Measurements from ENCODE around the gene PTPRM.

PTPRM gene

GRCh38 chr18:7566567-7567473 is at the start of gene PTPRM:
Gene PTPRM (plus strand): TSS chr18:7567316. CDS start chr18:7567819, 503 bp downstream.
- DNase-seq, result peak; percentile 95 to 97
- peaks cover 0 to 31% (median 11%) of the 10 kb centered on the region in 4 donors for H3K4me1 ChIP-seq
- H3K36me3 ChIP-seq, result no peaks in the 10 kb centered on the region
- peak within 1 kb of the TSS; percentile 94 to 99 for H3K27ac ChIP-seq
- TF ChIP-seq CTCF (IDR thresholded peaks at IDR 0.05), result peak; percentile 5 to 90
- H3K4me3 ChIP-seq, result peak within 1 kb of the TSS; percentile 81 to 83
- H3K27me3 ChIP-seq, result no peaks in the 10 kb centered on the region
- H3K9me3 ChIP-seq, result no peaks in the 10 kb centered on the region
- intact Hi-C loops (cut with DNase I; ENCODE audit: low total_unique reads), result loop anchor here (5.0 to 10.0 kb wide), 2 partner anchors 40 to 292 kb away; no protein-coding TSS in a partner anchor

- peaks cover 0 to 16% (median 5%) of the 10 kb centered on the region in 4 donors for H3K4me1 ChIP-seq
- intact Hi-C loops (cut with DNase I; ENCODE audit: low total_unique reads), result loop anchor here (2.0 kb wide), 1 partner anchor 67 kb away; no protein-coding TSS in a partner anchor
- no peaks in the 10 kb centered on the region for H3K36me3 ChIP-seq
- H3K4me3 ChIP-seq, result no peak overlapping the region
- no peaks in the 10 kb centered on the region for H3K27me3 ChIP-seq
- H3K9me3 ChIP-seq, result no peaks in the 10 kb centered on the region
- no peak for DNase-seq
- no peak overlapping the region for H3K27ac ChIP-seq
- TF ChIP-seq CTCF (IDR thresholded peaks at IDR 0.05), result no peak
Observed at GRCh38 chr18:7517852-7518251, 49.3 kb upstream of the PTPRM start.

GRCh38 chr18:7520200-7520785 is 46.8 kb upstream of the PTPRM start:
- H3K4me1 ChIP-seq, result peaks cover 0 to 1% (median 0%) of the 10 kb centered on the region in 4 donors
- H3K27me3 ChIP-seq, result no peaks in the 10 kb centered on the region
- no peak overlapping the region for H3K27ac ChIP-seq
- H3K9me3 ChIP-seq, result no peaks in the 10 kb centered on the region
- intact Hi-C loops (cut with DNase I; ENCODE audit: low total_unique reads), result no loop called here
- H3K4me3 ChIP-seq, result no peak overlapping the region
- no peak for TF ChIP-seq CTCF (IDR thresholded peaks at IDR 0.05)
- no peaks in the 10 kb centered on the region for H3K36me3 ChIP-seq
- no peak for DNase-seq

GRCh38 chr18:7521226-7521856 is 45.8 kb upstream of the PTPRM start:
- Histone ChIP-seq H3K27me3 (no peaks in the 10 kb centered on the region), H3K9me3 (no peaks in the 10 kb centered on the region), H3K4me3 (no peak overlapping the region), H3K27ac (no peak overlapping the region), H3K4me1 (no peaks in the 10 kb centered on the region), H3K36me3 (no peaks in the 10 kb centered on the region)
- intact Hi-C loops (cut with DNase I; ENCODE audit: low total_unique reads), result no loop called here
- DNase-seq, result no peak
- TF ChIP-seq CTCF (IDR thresholded peaks at IDR 0.05), result no peak

- H3K27ac ChIP-seq, result no peak overlapping the region
- no peaks in the 10 kb centered on the region for H3K27me3 ChIP-seq
- H3K36me3 ChIP-seq, result no peaks in the 10 kb centered on the region
- no peak for TF ChIP-seq CTCF (IDR thresholded peaks at IDR 0.05)
- H3K9me3 ChIP-seq, result no peaks in the 10 kb centered on the region
- no peaks in the 10 kb centered on the region for H3K4me1 ChIP-seq
- H3K4me3 ChIP-seq, result no peak overlapping the region
- intact Hi-C loops (cut with DNase I; ENCODE audit: low total_unique reads), result no loop called here
- no peak for DNase-seq
Observed at GRCh38 chr18:7523772-7524171, 43.3 kb upstream of the PTPRM start.

All from tibial artery (tissue), 4 donors.